Measurements from ENCODE around the gene ATAD1.

DNA sequence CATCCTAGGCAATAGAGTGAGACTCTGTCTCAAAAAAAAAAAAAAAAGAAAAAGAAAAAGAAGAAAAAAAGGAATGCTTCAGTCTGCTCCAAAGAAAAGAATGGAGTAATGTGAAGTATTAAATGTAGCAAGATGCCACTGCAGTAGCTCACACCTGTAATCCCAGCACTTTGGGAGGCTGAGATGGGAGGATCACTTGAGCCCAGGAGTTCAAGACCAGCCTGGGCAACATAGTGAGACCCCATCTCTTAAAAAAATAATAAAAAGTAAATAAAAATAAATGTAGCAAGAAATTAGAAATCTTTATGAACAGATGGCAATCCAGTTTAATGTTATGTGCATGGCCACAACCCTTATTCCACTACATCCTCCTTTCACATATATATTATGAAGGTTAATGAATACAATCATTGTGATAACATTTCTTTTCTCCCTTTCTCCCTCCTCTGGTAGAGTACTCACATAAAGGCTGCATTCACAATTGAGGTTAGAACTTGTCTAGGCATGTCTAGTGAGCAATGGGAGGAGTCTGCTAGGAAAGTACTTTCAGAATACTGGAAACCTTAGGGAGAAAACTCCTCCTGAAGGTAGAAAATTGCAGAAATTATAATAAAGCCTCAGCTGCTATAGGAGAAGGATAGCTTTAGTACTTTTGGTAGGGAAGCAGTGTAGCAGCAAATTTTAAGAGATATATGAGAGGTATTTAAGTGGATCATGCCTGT is 24.9 kb upstream of the ATAD1 start:
- TF ChIP-seq, protein P1, sequence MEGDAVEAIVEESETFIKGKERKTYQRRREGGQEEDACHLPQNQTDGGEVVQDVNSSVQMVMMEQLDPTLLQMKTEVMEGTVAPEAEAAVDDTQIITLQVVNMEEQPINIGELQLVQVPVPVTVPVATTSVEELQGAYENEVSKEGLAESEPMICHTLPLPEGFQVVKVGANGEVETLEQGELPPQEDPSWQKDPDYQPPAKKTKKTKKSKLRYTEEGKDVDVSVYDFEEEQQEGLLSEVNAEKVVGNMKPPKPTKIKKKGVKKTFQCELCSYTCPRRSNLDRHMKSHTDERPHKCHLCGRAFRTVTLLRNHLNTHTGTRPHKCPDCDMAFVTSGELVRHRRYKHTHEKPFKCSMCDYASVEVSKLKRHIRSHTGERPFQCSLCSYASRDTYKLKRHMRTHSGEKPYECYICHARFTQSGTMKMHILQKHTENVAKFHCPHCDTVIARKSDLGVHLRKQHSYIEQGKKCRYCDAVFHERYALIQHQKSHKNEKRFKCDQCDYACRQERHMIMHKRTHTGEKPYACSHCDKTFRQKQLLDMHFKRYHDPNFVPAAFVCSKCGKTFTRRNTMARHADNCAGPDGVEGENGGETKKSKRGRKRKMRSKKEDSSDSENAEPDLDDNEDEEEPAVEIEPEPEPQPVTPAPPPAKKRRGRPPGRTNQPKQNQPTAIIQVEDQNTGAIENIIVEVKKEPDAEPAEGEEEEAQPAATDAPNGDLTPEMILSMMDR (IDR thresholded peaks at IDR 0.05; ENCODE audit: low read depth, low read length): no peak
- no peak for TF ChIP-seq EZH2phosphoT487 (IDR thresholded peaks at IDR 0.05; ENCODE audit: low read depth)
